H1 (cell line): Measurements from ENCODE around the gene MYF5. TPM values are rescaled to one million over a fixed set of nuclear protein-coding genes. Genes with fewer than 3 reads are reported as not detected.

Experiments
- ATF2 ChIP-seq: IDR thresholded peaks from 2 replicates; pipeline ENCODE4 v1.6.1; 2012; ENCODE audit warnings: low read length, inconsistent platforms
- BACH1 ChIP-seq: IDR thresholded peaks from 2 replicates; pipeline ENCODE4 v1.6.1; 2012; ENCODE audit warnings: low read length, improper control_type of control experiment
- CBX5 ChIP-seq: fragments of 300-800, 300-1000 bp; sonication (generic); IDR thresholded peaks from 2 replicates; pipeline ENCODE4 v1.7.1; 2016; ENCODE audit warnings: antibody characterized with exemption, low read length, low read depth
- CEBPB ChIP-seq: IDR thresholded peaks from 2 replicates; pipeline ENCODE4 v1.6.1; 2012; ENCODE audit warnings: low read depth, low read length
- CHD2 ChIP-seq: IDR thresholded peaks from 2 replicates; pipeline ENCODE4 v1.6.1; 2012; ENCODE audit warnings: low read length, improper control_type of control experiment
- CREB1 ChIP-seq: IDR thresholded peaks from 2 replicates; pipeline ENCODE4 v1.6.1; 2012; ENCODE audit warnings: inconsistent platforms
- CTCF ChIP-seq, 3 experiments: IDR thresholded peaks; 1 replicate in 2 of 3; 2 replicates in 1 of 3; pipeline versions ENCODE4 v1.5.1 to v1.6.1; 2011; ENCODE audit warnings: low read length in 3 of 3, mild to moderate bottlenecking in 3 of 3, inconsistent platforms in 2 of 3, low read depth in 1 of 3, moderate library complexity in 1 of 3; ENCODE audit not compliant: insufficient read depth in 1 of 3; ENCODE audit errors: control extremely low read depth in 1 of 3
- E2F6 ChIP-seq: IDR thresholded peaks from 2 replicates; pipeline ENCODE4 v1.6.1; 2012; ENCODE audit warnings: inconsistent platforms
- EZH2 ChIP-seq: fragments of 200-600 bp; sonication (generic); IDR thresholded peaks from 2 replicates; pipeline ENCODE4 v1.7.1; 2012; ENCODE audit warnings: low read depth, mild to moderate bottlenecking, moderate library complexity, low read length, inconsistent platforms; ENCODE audit not compliant: severe bottlenecking
- FOSL1 ChIP-seq: IDR thresholded peaks from 2 replicates; pipeline ENCODE4 v1.6.1; 2011; ENCODE audit warnings: mild to moderate bottlenecking, low read depth, low read length, moderate library complexity; ENCODE audit not compliant: insufficient read depth
- GTF2F1 ChIP-seq: IDR thresholded peaks from 2 replicates; pipeline ENCODE4 v1.6.1; 2012; ENCODE audit warnings: low read depth, low read length, improper control_type of control experiment, borderline replicate concordance
- KDM5A ChIP-seq: fragments of 200-600 bp; IDR thresholded peaks from 2 replicates; pipeline ENCODE4 v1.7.1; 2012; ENCODE audit warnings: mild to moderate bottlenecking, low read length, inconsistent platforms, mixed read lengths
- NRF1 ChIP-seq: IDR thresholded peaks from 2 replicates; pipeline ENCODE4 v1.6.1; 2011; ENCODE audit warnings: mild to moderate bottlenecking, low read depth, low read length, improper control_type of control experiment
- PHF8 ChIP-seq: fragments of 200-600 bp; sonication (generic); conservative IDR thresholded peaks from 2 replicates; pipeline ENCODE4 v1.7.1; 2012; ENCODE audit warnings: low read depth, mild to moderate bottlenecking, inconsistent platforms, low read length, moderate library complexity
- POU5F1 ChIP-seq: IDR thresholded peaks from 2 replicates; pipeline ENCODE4 v1.6.1; 2011; ENCODE audit warnings: low read depth, mild to moderate bottlenecking, low read length, moderate library complexity
- SAP30 ChIP-seq: fragments of 300-600 bp; sonication (generic); IDR thresholded peaks from 2 replicates; pipeline ENCODE4 v1.7.1; 2012; ENCODE audit warnings: low read length, moderate library complexity, mild to moderate bottlenecking, inconsistent platforms; ENCODE audit not compliant: insufficient read depth, insufficient replicate concordance
- SIX5 ChIP-seq: IDR thresholded peaks from 2 replicates; pipeline ENCODE4 v1.6.1; 2011; ENCODE audit warnings: mild to moderate bottlenecking, low read depth, low read length
- TAF1 ChIP-seq: IDR thresholded peaks from 2 replicates; pipeline ENCODE4 v1.6.1; 2011; ENCODE audit warnings: mild to moderate bottlenecking, low read depth, low read length
- TAF7 ChIP-seq: optimal IDR thresholded peaks from 2 replicates; pipeline ENCODE3; 2011; ENCODE audit warnings: low read depth, mild to moderate bottlenecking, inconsistent platforms, low read length, moderate library complexity, borderline replicate concordance
- polyA plus RNA-seq, 7 experiments: library from polyadenylated mRNA; depleted of rRNA in 3 of 7; stranded (reverse) in 5 of 7; unstranded in 2 of 7; fragments of >200 nt in 5 of 7; fragments of 200-250 nt in 2 of 7; gene quantifications; 1 replicate in 5 of 7; 2 replicates in 1 of 7; 4 replicates in 1 of 7; pipeline versions ENCODE4 v1.2.1 to v1.2.3, GENCODE V29; 2011 to 2013; ENCODE audit warnings: missing spikeins in 2 of 7, mixed read lengths in 2 of 7
- total RNA-seq: library from RNA; stranded (reverse); fragmentation: NEBNext Ultra II Directional; extraction: Animal tissue kit (Norgen Biotek cat#: 25700); gene quantifications from 2 replicates; pipeline ENCODE4 v1.2.1, GENCODE V29; 2021

The MYF5 gene
- total and polyA plus RNA-seq, 2 of the 8 experiments (the other 6 are each of a cell fraction or from before 2014, with no cell fraction given), result 0.09 TPM; not detected in 1

- no peak for TF ChIP-seq TAF1
- TF ChIP-seq EZH2, result peak; percentile 55
- TF ChIP-seq E2F6, result no peak
- TF ChIP-seq PHF8, result no peak
- TF ChIP-seq BACH1, result no peak
- TF ChIP-seq KDM5A, result no peak
- TF ChIP-seq NRF1, result no peak
- no peak for TF ChIP-seq CREB1
- no peak for TF ChIP-seq POU5F1
- TF ChIP-seq CHD2, result no peak
- TF ChIP-seq CBX5, result no peak
- no peak for TF ChIP-seq FOSL1
- no peak for TF ChIP-seq SAP30
- TF ChIP-seq GTF2F1, result no peak
- TF ChIP-seq SIX5, result no peak
- peak; percentile 66 to 91 (median 76) for TF ChIP-seq CTCF (IDR thresholded peaks at IDR 0.05; ENCODE audit: control extremely low read depth in 1 of 3, insufficient read depth in 1 of 3, low read depth in 1 of 3, low read length in 3 of 3)
- TF ChIP-seq ATF2, result no peak
- TF ChIP-seq TAF7, result no peak
- no peak for TF ChIP-seq CEBPB
Observed at GRCh38 chr12:80709811-80710726, 6.6 kb upstream of the MYF5 start (continued).
